Nephron (organoid): ENCODE results near the gene SPPL2B.

Experiments
- H3K27ac Mint-ChIP-seq, 3 experiments: 2 replicates each; pipeline ENCODE4 v1.8.0; 2020; ENCODE audit warnings: mixed read lengths in 3 of 3, mild to moderate bottlenecking in 2 of 3, moderate library complexity in 1 of 3
- H3K27me3 Mint-ChIP-seq: 2 replicates; pipeline ENCODE4 v1.8.0; 2021; ENCODE audit warnings: low read depth, mild to moderate bottlenecking, moderate library complexity, mixed read lengths
- H3K36me3 Mint-ChIP-seq: 2 replicates; pipeline ENCODE4 v1.8.0; 2020; ENCODE audit warnings: low read depth, mixed read lengths
- H3K4me1 Mint-ChIP-seq: 2 replicates; pipeline ENCODE4 v1.8.0; 2020; ENCODE audit warnings: mixed read lengths
- H3K4me3 Mint-ChIP-seq, 3 experiments: 2 replicates each; pipeline ENCODE4 v1.8.0; 2020; ENCODE audit warnings: mild to moderate bottlenecking in 3 of 3, mixed read lengths in 3 of 3, moderate library complexity in 2 of 3
- H3K9me3 Mint-ChIP-seq: 2 replicates; pipeline ENCODE4 v1.8.0; 2020; ENCODE audit warnings: mixed read lengths
- TF ChIP-seq, protein P1 (sequence below), 3 experiments: fragments of 200-600 bp; sonication (generic); IDR thresholded peaks; one replicate each; pipeline ENCODE4 v1.5.0; 2021; ENCODE audit warnings: antibody characterized with exemption in 3 of 3; ENCODE audit not compliant: unreplicated experiment in 3 of 3

Gene SPPL2B

DNA sequence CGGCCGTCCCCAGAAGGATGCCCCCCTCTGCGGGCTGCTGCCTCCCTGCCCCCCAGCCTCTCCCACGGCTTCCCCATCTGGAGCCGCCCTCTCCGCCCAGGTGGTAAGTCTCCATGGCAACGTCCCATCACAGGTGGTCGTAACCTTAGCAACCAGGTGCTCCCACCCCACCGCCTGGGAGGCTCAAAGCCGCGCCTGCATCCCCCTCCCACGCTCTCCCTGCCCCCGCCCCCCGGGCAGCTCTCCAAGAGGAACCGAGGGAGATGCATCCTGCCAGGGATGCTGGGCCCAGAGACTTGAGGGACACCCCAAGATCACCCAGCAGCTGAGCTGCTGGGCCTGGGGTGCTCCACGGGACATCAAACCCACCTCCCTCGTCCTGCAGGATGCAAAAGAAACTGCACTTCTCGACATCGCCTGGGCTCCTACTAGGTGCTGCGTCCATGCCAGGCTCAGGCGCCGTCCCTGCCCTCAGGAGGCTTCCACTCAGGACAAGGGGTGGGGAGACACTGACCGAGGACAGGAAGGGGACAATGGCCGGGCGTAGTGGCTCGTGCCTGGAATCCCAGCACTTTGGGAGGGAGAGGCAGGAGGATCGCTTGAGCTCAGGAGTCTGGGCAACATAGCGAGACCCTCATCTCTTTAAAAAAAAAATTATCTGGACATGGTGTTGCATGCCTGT lies 15.5 kb upstream of the SPPL2B start:
- TF ChIP-seq, protein P1, sequence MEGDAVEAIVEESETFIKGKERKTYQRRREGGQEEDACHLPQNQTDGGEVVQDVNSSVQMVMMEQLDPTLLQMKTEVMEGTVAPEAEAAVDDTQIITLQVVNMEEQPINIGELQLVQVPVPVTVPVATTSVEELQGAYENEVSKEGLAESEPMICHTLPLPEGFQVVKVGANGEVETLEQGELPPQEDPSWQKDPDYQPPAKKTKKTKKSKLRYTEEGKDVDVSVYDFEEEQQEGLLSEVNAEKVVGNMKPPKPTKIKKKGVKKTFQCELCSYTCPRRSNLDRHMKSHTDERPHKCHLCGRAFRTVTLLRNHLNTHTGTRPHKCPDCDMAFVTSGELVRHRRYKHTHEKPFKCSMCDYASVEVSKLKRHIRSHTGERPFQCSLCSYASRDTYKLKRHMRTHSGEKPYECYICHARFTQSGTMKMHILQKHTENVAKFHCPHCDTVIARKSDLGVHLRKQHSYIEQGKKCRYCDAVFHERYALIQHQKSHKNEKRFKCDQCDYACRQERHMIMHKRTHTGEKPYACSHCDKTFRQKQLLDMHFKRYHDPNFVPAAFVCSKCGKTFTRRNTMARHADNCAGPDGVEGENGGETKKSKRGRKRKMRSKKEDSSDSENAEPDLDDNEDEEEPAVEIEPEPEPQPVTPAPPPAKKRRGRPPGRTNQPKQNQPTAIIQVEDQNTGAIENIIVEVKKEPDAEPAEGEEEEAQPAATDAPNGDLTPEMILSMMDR (IDR thresholded peaks at IDR 0.05; ENCODE audit: unreplicated experiment in 3 of 3) = no peak
- H3K4me1 Mint-ChIP-seq = no peaks in the 10 kb centered on the region
- H3K27me3 Mint-ChIP-seq = peaks cover 30% of the 10 kb centered on the region
- no peak overlapping the region for H3K27ac Mint-ChIP-seq
- peaks cover 6% of the 10 kb centered on the region for H3K36me3 Mint-ChIP-seq
- H3K4me3 Mint-ChIP-seq = no peak overlapping the region
- peaks cover 10% of the 10 kb centered on the region for H3K9me3 Mint-ChIP-seq

DNA sequence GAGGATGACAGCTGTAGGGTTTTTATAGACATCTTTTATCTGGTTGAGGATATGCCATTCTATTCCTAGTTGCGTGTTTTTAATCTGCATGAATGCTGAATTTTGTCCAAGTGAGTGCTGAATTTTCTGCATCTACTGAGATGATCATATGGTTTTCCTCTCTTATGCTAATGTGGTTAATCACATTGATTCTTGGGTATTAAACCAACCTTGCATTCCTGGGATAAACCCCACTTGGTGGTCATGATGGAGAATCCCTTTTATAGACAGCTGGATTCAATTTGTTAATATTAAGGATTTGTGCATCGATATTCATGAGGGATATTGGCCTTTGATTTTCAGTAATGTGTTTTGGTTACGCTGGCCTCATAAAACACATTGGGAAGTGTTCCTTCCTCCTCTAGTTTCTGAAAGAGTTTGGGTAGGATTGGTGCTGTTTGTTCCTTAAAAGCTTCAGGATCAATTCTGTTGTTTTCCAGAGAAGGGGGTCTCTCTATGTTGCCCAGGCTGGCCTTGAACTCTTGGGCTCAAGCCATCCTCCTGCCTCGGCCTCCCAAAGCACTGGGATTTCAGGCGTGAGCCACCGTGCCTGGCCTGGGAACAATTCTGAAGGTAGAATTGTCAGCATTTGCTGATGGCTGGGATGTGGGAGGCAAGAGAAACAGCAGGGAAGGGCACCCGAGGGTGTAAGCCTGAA lies 13.2 kb upstream of the SPPL2B start:
- H3K36me3 Mint-ChIP-seq = peaks cover 6% of the 10 kb centered on the region
- no peaks in the 10 kb centered on the region for H3K4me1 Mint-ChIP-seq
- no peak overlapping the region for H3K4me3 Mint-ChIP-seq
- no peak overlapping the region for H3K27ac Mint-ChIP-seq
- TF ChIP-seq, protein P1 (IDR thresholded peaks at IDR 0.05; ENCODE audit: unreplicated experiment in 3 of 3) = no peak
- peaks cover 10% of the 10 kb centered on the region for H3K9me3 Mint-ChIP-seq
- peaks cover 10% of the 10 kb centered on the region for H3K27me3 Mint-ChIP-seq

DNA sequence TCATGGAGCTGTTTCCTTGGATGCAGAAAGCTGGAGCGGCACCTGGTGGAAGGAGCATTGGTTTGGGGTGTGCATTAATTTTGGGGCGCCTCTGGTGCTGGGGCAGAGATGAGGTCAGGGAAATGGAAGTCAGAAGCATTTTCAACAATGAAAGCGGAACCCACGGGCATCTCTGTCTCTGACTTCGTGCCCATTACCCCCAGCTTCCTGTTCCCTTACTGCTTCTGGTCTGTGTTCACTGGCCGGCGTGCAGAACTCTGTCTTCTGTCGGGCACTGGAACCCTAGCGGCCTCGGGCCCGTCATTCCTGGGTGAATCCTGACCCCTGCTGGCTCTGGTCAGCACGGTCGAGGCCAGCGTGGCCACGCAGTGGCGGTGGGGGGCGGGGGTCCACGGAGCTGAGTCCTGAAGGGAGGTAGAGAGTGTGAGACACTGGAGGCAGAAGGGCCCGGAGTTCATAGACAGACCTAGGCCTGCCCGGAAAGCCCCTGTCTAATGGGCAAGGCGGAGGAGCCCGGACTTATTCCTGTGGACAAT lies 12.6 kb upstream of the SPPL2B start:
- Mint-ChIP-seq H3K27ac (no peak overlapping the region), H3K36me3 (peaks cover 6% of the 10 kb centered on the region), H3K4me1 (no peaks in the 10 kb centered on the region), H3K9me3 (peaks cover 10% of the 10 kb centered on the region), H3K4me3 (peak overlapping the region in 1 of 3 experiments; percentile 34), H3K27me3 (peaks cover 9% of the 10 kb centered on the region)
- TF ChIP-seq, protein P1 (IDR thresholded peaks at IDR 0.05; ENCODE audit: unreplicated experiment in 3 of 3) = peak; percentile 46 to 67 (median 52)

DNA sequence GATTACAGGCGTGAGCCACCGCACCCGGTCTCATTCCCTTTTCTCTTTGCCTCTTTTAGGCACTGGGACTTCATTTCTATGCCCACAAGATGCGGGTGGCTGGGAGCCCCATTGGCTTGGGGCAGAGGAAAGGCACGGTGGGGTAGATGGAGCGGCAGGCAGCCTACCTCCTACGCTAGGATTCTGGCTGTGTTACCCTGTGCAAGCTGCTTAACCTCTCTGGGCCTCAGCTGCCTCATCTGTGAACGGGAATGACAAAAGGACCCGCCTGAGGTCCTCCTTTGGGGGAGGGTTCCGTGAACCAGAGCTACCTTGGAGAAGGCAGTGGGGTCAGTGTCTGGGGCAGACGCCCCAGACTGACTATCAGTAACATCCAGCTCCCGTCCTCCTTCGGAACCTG lies 11.2 kb upstream of the SPPL2B start:
- TF ChIP-seq, protein P1 (IDR thresholded peaks at IDR 0.05; ENCODE audit: unreplicated experiment in 3 of 3) = no peak
- Mint-ChIP-seq H3K27ac (no peak overlapping the region), H3K27me3 (peaks cover 7% of the 10 kb centered on the region), H3K4me1 (no peaks in the 10 kb centered on the region), H3K9me3 (peaks cover 10% of the 10 kb centered on the region), H3K4me3 (no peak overlapping the region), H3K36me3 (peaks cover 6% of the 10 kb centered on the region)

DNA sequence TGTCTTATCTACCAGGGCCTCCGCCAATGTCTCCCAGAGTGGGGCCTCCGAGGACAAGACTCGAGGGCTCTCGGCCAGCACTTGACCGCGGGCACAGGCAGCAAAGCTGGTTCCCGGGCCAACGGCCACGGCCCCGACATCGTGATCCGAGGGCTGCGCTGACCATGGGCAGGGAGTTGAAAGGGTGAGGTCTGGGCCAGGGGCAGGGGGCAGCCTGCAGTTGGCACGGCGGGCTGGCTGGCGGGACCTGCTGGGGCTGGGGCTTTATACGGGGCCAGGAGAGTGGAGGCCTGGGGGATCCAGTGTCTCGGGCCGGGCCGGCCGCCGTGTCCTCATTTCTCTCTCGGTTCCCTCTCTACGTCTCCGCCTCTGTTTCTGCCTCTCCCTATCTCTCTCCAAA lies 10.7 kb upstream of the SPPL2B start:
- Mint-ChIP-seq H3K27ac (no peak overlapping the region), H3K4me1 (no peaks in the 10 kb centered on the region), H3K36me3 (peaks cover 6% of the 10 kb centered on the region), H3K27me3 (peaks cover 7% of the 10 kb centered on the region), H3K9me3 (peaks cover 10% of the 10 kb centered on the region), H3K4me3 (no peak overlapping the region)
- TF ChIP-seq, protein P1 (IDR thresholded peaks at IDR 0.05; ENCODE audit: unreplicated experiment in 3 of 3) = no peak
